Left ventricle myocardium inferior (tissue), 1 donor: ENCODE measurements around the gene ROCK2. TPM values are rescaled to one million over a fixed set of nuclear protein-coding genes. Genes with fewer than 3 reads are reported as not detected.

Source experiments
- DNase-seq: peaks from one replicate; pipeline ENCODE4 v3.0.0-alpha.2; 2020
- H3K27ac ChIP-seq: fragments of 200-600 bp; replicated peaks from 2 replicates; pipeline ENCODE4 v1.8.0; 2021
- H3K27me3 ChIP-seq: fragments of 200-600 bp; 2 replicates; pipeline ENCODE4 v1.8.0; 2021; ENCODE audit warnings: low read depth
- H3K36me3 ChIP-seq: fragments of 200-600 bp; 2 replicates; pipeline ENCODE4 v1.8.0; 2021
- H3K4me1 ChIP-seq: fragments of 200-600 bp; 2 replicates; pipeline ENCODE4 v1.8.0; 2021
- H3K4me3 ChIP-seq: fragments of 200-600 bp; 2 replicates; pipeline ENCODE4 v1.8.0; 2021; ENCODE audit warnings: mild to moderate bottlenecking, moderate library complexity
- H3K9me3 ChIP-seq: fragments of 200-600 bp; replicated peaks from 2 replicates; pipeline ENCODE4 v1.8.0; 2021
- CTCF ChIP-seq: fragments of 200-600 bp; IDR thresholded peaks from 2 replicates; pipeline ENCODE4 v1.8.0; 2021; ENCODE audit warnings: antibody characterized with exemption, mild to moderate bottlenecking, borderline replicate concordance
- intact Hi-C: fragments of 100-400 bp; cut with micrococcal nuclease; formaldehyde crosslinking; loops from one replicate; pipeline ENCODE4 v1.11.0; 2022
- total RNA-seq: library from RNA; stranded (reverse); fragmentation: NEBNext Ultra II Directional; extraction: Animal tissue kit (Norgen Biotek cat#: 25700); gene quantifications from one replicate; pipeline ENCODE4 v1.2.1, GENCODE V29; 2021
- donor health status: DM: no; HTN: yes; CAD: no; lungs with severe emphysema.

Gene ROCK2
- total RNA-seq, 1 donor from 2014 or later = 30.2 TPM

- Histone ChIP-seq H3K27ac (no peak overlapping the region), H3K9me3 (no peaks in the 10 kb centered on the region), H3K27me3 (no peaks in the 10 kb centered on the region), H3K36me3 (peaks cover 40% of the 10 kb centered on the region), H3K4me1 (no peaks in the 10 kb centered on the region), H3K4me3 (no peak overlapping the region)
- no peak for TF ChIP-seq CTCF
- no peak for DNase-seq
- intact Hi-C loops = no loop called here
These were observed 136.4 kb downstream of the ROCK2 start for GRCh38 chr2:11208083-11208482.

- H3K36me3 ChIP-seq = peaks cover 43% of the 10 kb centered on the region
- intact Hi-C loops = no loop called here
- H3K27ac ChIP-seq = no peak overlapping the region
- no peak for DNase-seq
- no peak overlapping the region for H3K4me3 ChIP-seq
- no peak for TF ChIP-seq CTCF
- no peaks in the 10 kb centered on the region for H3K9me3 ChIP-seq
- no peaks in the 10 kb centered on the region for H3K4me1 ChIP-seq
- H3K27me3 ChIP-seq = no peaks in the 10 kb centered on the region
These were observed 141.0 kb downstream of the ROCK2 start for GRCh38 chr2:11203480-11203879.

- H3K4me1 ChIP-seq = no peaks in the 10 kb centered on the region
- no peaks in the 10 kb centered on the region for H3K9me3 ChIP-seq
- TF ChIP-seq CTCF = no peak
- DNase-seq = no peak
- H3K36me3 ChIP-seq = peaks cover 50% of the 10 kb centered on the region
- H3K27me3 ChIP-seq = no peaks in the 10 kb centered on the region
- intact Hi-C loops = no loop called here
- no peak overlapping the region for H3K4me3 ChIP-seq
- H3K27ac ChIP-seq = no peak overlapping the region
These were observed 142.5 kb downstream of the ROCK2 start for GRCh38 chr2:11201969-11202368.

- TF ChIP-seq CTCF = no peak
- no peak for DNase-seq
These were observed 143.8 kb downstream of the ROCK2 start for GRCh38 chr2:11200651-11201050.

GRCh38 chr2:11196246-11196645, 148.2 kb downstream of the ROCK2 start:
- no peak overlapping the region for H3K4me3 ChIP-seq
- H3K36me3 ChIP-seq = peaks cover 100% of the 10 kb centered on the region
- H3K27ac ChIP-seq = no peak overlapping the region
- no peak for DNase-seq
- no peaks in the 10 kb centered on the region for H3K9me3 ChIP-seq
- H3K27me3 ChIP-seq = no peaks in the 10 kb centered on the region
- no peak for TF ChIP-seq CTCF
- intact Hi-C loops = no loop called here
- H3K4me1 ChIP-seq = no peaks in the 10 kb centered on the region

More at GRCh38 chr2:11200651-11201050, 143.8 kb downstream of the ROCK2 start:
- intact Hi-C loops = no loop called here
- no peak overlapping the region for H3K27ac ChIP-seq
- no peaks in the 10 kb centered on the region for H3K4me1 ChIP-seq
- no peak overlapping the region for H3K4me3 ChIP-seq
- H3K36me3 ChIP-seq = peaks cover 63% of the 10 kb centered on the region
- H3K9me3 ChIP-seq = no peaks in the 10 kb centered on the region
- no peaks in the 10 kb centered on the region for H3K27me3 ChIP-seq

GRCh38 chr2:11187731-11188130, 156.7 kb downstream of the ROCK2 start:
- intact Hi-C loops = no loop called here
- no peak overlapping the region for H3K27ac ChIP-seq

More at GRCh38 chr2:11187731-11188130, 156.7 kb downstream of the ROCK2 start:
- peaks cover 85% of the 10 kb centered on the region for H3K36me3 ChIP-seq
- H3K27me3 ChIP-seq = no peaks in the 10 kb centered on the region
- H3K4me3 ChIP-seq = no peak overlapping the region
- no peaks in the 10 kb centered on the region for H3K4me1 ChIP-seq
- no peaks in the 10 kb centered on the region for H3K9me3 ChIP-seq
- TF ChIP-seq CTCF = no peak
- DNase-seq = no peak
